CD8-positive, alpha-beta memory T cell (primary cell): ENCODE measurements around the gene SHROOM3. TPM values are rescaled to one million over a fixed set of nuclear protein-coding genes. Genes with fewer than 3 reads are reported as not detected.

Experiments used
- CTCF ChIA-PET: fragments of 350-600 bp; sonication (Branson Sonifier 250); formaldehyde crosslinking; loops from one replicate; lab custom pipeline; 2021; ENCODE audit warnings: antibody characterized with exemption; lab: Charles Lee
- POLR2A ChIA-PET: fragments of 350-600 bp; sonication (Branson Sonifier 250); formaldehyde crosslinking; loops from one replicate; lab custom pipeline; 2021; ENCODE audit warnings: antibody characterized with exemption; lab: Charles Lee
- DNase-seq, 5 donors: peaks; one replicate each; pipeline versions ENCODE4 v3.0.0 to v3.0.0-alpha.2; 2020 to 2022; ENCODE audit warnings: mixed read lengths in 1 of 5
- H3K27ac ChIP-seq: one replicate; pipeline ENCODE4 v1.7.0; 2013; ENCODE audit warnings: low read depth, mild to moderate bottlenecking, low read length, moderate library complexity
- H3K27me3 ChIP-seq: 2 replicates; pipeline ENCODE4 v1.7.0; 2013; ENCODE audit warnings: low read length, mild to moderate bottlenecking; ENCODE audit not compliant: insufficient read depth, poor library complexity, severe bottlenecking
- H3K36me3 ChIP-seq: 2 replicates; pipeline ENCODE4 v1.7.0; 2013; ENCODE audit warnings: mild to moderate bottlenecking, low read length, moderate library complexity; ENCODE audit not compliant: insufficient read depth
- H3K4me1 ChIP-seq: 2 replicates; pipeline ENCODE4 v1.7.0; 2013; ENCODE audit warnings: mild to moderate bottlenecking, low read length, moderate library complexity; ENCODE audit not compliant: insufficient read depth
- H3K4me3 ChIP-seq: 2 replicates; pipeline ENCODE4 v1.7.0; 2013; ENCODE audit warnings: mild to moderate bottlenecking, low read length
- H3K9me3 ChIP-seq: 2 replicates; pipeline ENCODE4 v1.7.0; 2013; ENCODE audit warnings: mild to moderate bottlenecking, low read length
- H3K27ac Mint-ChIP-seq, 8 donors: one replicate each; pipeline ENCODE4 v1.8.0; 2020 to 2021; ENCODE audit warnings: mixed read lengths in 8 of 8, mild to moderate bottlenecking in 6 of 8, inconsistent platforms in 3 of 8, moderate library complexity in 3 of 8
- H3K27me3 Mint-ChIP-seq, 2 donors: one replicate each; pipeline ENCODE4 v1.8.0; 2020 to 2021; ENCODE audit warnings: mixed read lengths in 2 of 2, mild to moderate bottlenecking in 1 of 2, moderate library complexity in 1 of 2
- H3K36me3 Mint-ChIP-seq, 3 donors: one replicate each; pipeline ENCODE4 v1.8.0; 2020 to 2021; ENCODE audit warnings: mixed read lengths in 3 of 3, inconsistent platforms in 1 of 3, mild to moderate bottlenecking in 1 of 3
- H3K4me1 Mint-ChIP-seq, 3 donors: one replicate each; pipeline ENCODE4 v1.8.0; 2020 to 2021; ENCODE audit warnings: mixed read lengths in 3 of 3, inconsistent platforms in 1 of 3, mild to moderate bottlenecking in 1 of 3
- H3K4me3 Mint-ChIP-seq, 7 donors: one replicate each; pipeline ENCODE4 v1.8.0; 2020 to 2021; ENCODE audit warnings: mixed read lengths in 7 of 7, mild to moderate bottlenecking in 6 of 7, moderate library complexity in 4 of 7, inconsistent platforms in 2 of 7
- H3K9me3 Mint-ChIP-seq, 5 donors: one replicate each; pipeline ENCODE4 v1.8.0; 2020 to 2022; ENCODE audit warnings: mixed read lengths in 5 of 5, mild to moderate bottlenecking in 3 of 5, moderate library complexity in 2 of 5, inconsistent platforms in 1 of 5
- polyA plus RNA-seq: library from polyadenylated mRNA; unstranded; fragments of 300-500 nt; fragmentation: Illumina TruSeq; gene quantifications from one replicate; pipeline ENCODE4 v1.2.3, GENCODE V29; 2021
- total RNA-seq, 2 experiments: library from RNA; stranded (reverse); gene quantifications; one replicate each; pipeline ENCODE4 v1.2.3, GENCODE V29; 2021

SHROOM3 gene
- total and polyA plus RNA-seq, 3 experiments from 2014 or later = not detected

GRCh38 chr4:76463568-76463967, 28.5 kb downstream of the SHROOM3 start:
- DNase-seq = no peak
- Histone ChIP-seq H3K4me3 (no peak overlapping the region), H3K27me3 (no peaks in the 10 kb centered on the region), H3K36me3 (no peaks in the 10 kb centered on the region), H3K4me1 (no peaks in the 10 kb centered on the region), H3K27ac (no peak overlapping the region), H3K9me3 (no peaks in the 10 kb centered on the region)
- Mint-ChIP-seq H3K27me3 (peaks cover 5 to 20% of the 10 kb centered on the region in 2 donors), H3K27ac (no peak overlapping the region), H3K4me3 (no peak overlapping the region), H3K36me3 (peaks cover 0 to 2% (median 0%) of the 10 kb centered on the region in 3 donors), H3K9me3 (peaks cover 11 to 25% (median 19%) of the 10 kb centered on the region in 5 donors), H3K4me1 (no peaks in the 10 kb centered on the region)
- ChIA-PET CTCF (no interaction called here), POLR2A (no interaction called here)

- H3K4me3 Mint-ChIP-seq = no peak overlapping the region
- no peaks in the 10 kb centered on the region for H3K9me3 ChIP-seq
- POLR2A ChIA-PET = no interaction called here
- no peaks in the 10 kb centered on the region for H3K36me3 Mint-ChIP-seq
- no peaks in the 10 kb centered on the region for H3K4me1 ChIP-seq
- peaks cover 0 to 4% (median 0%) of the 10 kb centered on the region in 5 donors for H3K9me3 Mint-ChIP-seq
- H3K36me3 ChIP-seq = no peaks in the 10 kb centered on the region
- H3K27ac Mint-ChIP-seq = no peak overlapping the region
- peaks cover 2 to 23% of the 10 kb centered on the region in 2 donors for H3K27me3 Mint-ChIP-seq
- CTCF ChIA-PET = no interaction called here
- H3K27me3 ChIP-seq = no peaks in the 10 kb centered on the region
- H3K27ac ChIP-seq = no peak overlapping the region
- H3K4me3 ChIP-seq = no peak overlapping the region
- DNase-seq = no peak
- H3K4me1 Mint-ChIP-seq = no peaks in the 10 kb centered on the region
Observed at GRCh38 chr4:76470064-76470463, 35.0 kb downstream of the SHROOM3 start.

DNA sequence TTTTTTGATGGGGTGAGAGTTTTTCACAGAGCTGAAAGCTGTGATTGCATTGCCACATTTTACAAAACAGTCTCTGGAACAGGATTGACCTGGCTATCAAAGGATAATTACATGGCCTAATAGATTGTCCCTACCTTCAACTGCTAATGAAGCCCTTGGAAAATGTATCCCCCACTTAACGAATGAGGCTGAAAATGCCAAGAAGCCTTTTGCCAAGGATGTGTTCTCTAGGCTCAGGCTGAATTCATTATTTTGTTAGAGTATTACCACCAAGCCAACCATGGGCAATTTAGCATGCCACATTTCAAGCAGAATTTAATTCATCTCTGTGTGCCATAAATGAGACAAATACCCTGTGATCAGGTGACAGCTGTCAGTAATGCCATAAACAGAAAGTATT, 35.5 kb downstream of the SHROOM3 start:
- no peaks in the 10 kb centered on the region for H3K4me1 Mint-ChIP-seq
- H3K27ac Mint-ChIP-seq = no peak overlapping the region

DNA sequence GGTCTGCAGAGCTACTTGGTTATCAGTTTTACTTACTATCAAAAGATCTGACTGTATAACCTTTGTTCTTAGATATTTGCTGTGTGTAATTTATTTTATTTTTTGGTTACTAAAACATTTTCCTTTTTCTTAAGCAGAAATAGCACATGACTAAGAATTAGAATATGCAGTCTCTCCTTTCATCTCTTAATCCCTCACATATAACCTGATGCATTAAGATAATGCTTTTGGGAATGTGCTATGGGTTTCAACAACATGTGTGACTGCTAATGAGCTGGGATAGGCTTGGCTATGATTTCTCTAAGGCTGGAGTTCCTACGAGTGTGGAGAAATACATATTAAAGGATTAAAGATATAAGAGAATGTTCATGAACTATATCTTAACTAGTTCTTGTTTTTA, 41.5 kb downstream of the SHROOM3 start:
- no peaks in the 10 kb centered on the region for H3K36me3 Mint-ChIP-seq
- no peak overlapping the region for H3K27ac Mint-ChIP-seq
- H3K4me3 ChIP-seq = no peak overlapping the region

More for the DNA sequence above, 35.5 kb downstream of the SHROOM3 start:
- Histone ChIP-seq H3K27me3 (no peaks in the 10 kb centered on the region), H3K36me3 (no peaks in the 10 kb centered on the region), H3K4me1 (no peaks in the 10 kb centered on the region), H3K4me3 (no peak overlapping the region), H3K9me3 (no peaks in the 10 kb centered on the region), H3K27ac (no peak overlapping the region)
- DNase-seq = no peak
- H3K36me3 Mint-ChIP-seq = no peaks in the 10 kb centered on the region
- ChIA-PET POLR2A (no interaction called here), CTCF (no interaction called here)
- H3K4me3 Mint-ChIP-seq = no peak overlapping the region
- H3K9me3 Mint-ChIP-seq = peaks cover 0 to 2% (median 0%) of the 10 kb centered on the region in 5 donors
- peaks cover 2 to 25% of the 10 kb centered on the region in 2 donors for H3K27me3 Mint-ChIP-seq

GRCh38 chr4:76484654-76485053, 49.6 kb downstream of the SHROOM3 start:
- H3K27ac ChIP-seq = no peak overlapping the region
- no peak overlapping the region for H3K4me3 ChIP-seq
- no peaks in the 10 kb centered on the region for H3K4me1 Mint-ChIP-seq
- CTCF ChIA-PET = no interaction called here
- no peak overlapping the region for H3K27ac Mint-ChIP-seq
- no peaks in the 10 kb centered on the region for H3K27me3 ChIP-seq
- POLR2A ChIA-PET = no interaction called here
- H3K36me3 Mint-ChIP-seq = no peaks in the 10 kb centered on the region
- no peaks in the 10 kb centered on the region for H3K36me3 ChIP-seq
- H3K4me1 ChIP-seq = no peaks in the 10 kb centered on the region
- H3K9me3 Mint-ChIP-seq = peaks cover 2 to 13% (median 8%) of the 10 kb centered on the region in 5 donors
- DNase-seq = no peak
- H3K9me3 ChIP-seq = no peaks in the 10 kb centered on the region
- H3K27me3 Mint-ChIP-seq = peaks cover 13 to 16% of the 10 kb centered on the region in 2 donors
- H3K4me3 Mint-ChIP-seq = no peak overlapping the region

More for the DNA sequence above, 41.5 kb downstream of the SHROOM3 start:
- POLR2A ChIA-PET = no interaction called here
- Mint-ChIP-seq H3K4me3 (no peak overlapping the region), H3K27me3 (peaks cover 15 to 34% of the 10 kb centered on the region in 2 donors), H3K4me1 (no peaks in the 10 kb centered on the region), H3K9me3 (peaks cover 3 to 11% (median 7%) of the 10 kb centered on the region in 5 donors)
- CTCF ChIA-PET = no interaction called here
- no peak for DNase-seq
- no peaks in the 10 kb centered on the region for H3K4me1 ChIP-seq
- H3K27ac ChIP-seq = no peak overlapping the region
- no peaks in the 10 kb centered on the region for H3K27me3 ChIP-seq
- H3K9me3 ChIP-seq = no peaks in the 10 kb centered on the region
- H3K36me3 ChIP-seq = no peaks in the 10 kb centered on the region

GRCh38 chr4:76485450-76485849, 50.4 kb downstream of the SHROOM3 start:
- H3K27ac Mint-ChIP-seq = no peak overlapping the region
- Histone ChIP-seq H3K27me3 (no peaks in the 10 kb centered on the region), H3K36me3 (no peaks in the 10 kb centered on the region), H3K4me1 (no peaks in the 10 kb centered on the region), H3K27ac (no peak overlapping the region), H3K9me3 (no peaks in the 10 kb centered on the region), H3K4me3 (no peak overlapping the region)
- peaks cover 13 to 14% of the 10 kb centered on the region in 2 donors for H3K27me3 Mint-ChIP-seq
- CTCF ChIA-PET = interaction anchor here (0.8 kb wide), 1 partner anchor 19 kb away, joined by 4 read pairs; no protein-coding TSS in a partner anchor
- DNase-seq = no peak
- POLR2A ChIA-PET = no interaction called here
- H3K36me3 Mint-ChIP-seq = no peaks in the 10 kb centered on the region
- no peaks in the 10 kb centered on the region for H3K4me1 Mint-ChIP-seq
- no peak overlapping the region for H3K4me3 Mint-ChIP-seq
- H3K9me3 Mint-ChIP-seq = peaks cover 1 to 9% (median 6%) of the 10 kb centered on the region in 5 donors

- no peak for DNase-seq
- H3K4me3 ChIP-seq = no peak overlapping the region
- CTCF ChIA-PET = no interaction called here
- H3K27me3 Mint-ChIP-seq = peaks cover 5 to 14% of the 10 kb centered on the region in 2 donors
- H3K4me3 Mint-ChIP-seq = no peak overlapping the region
- no peaks in the 10 kb centered on the region for H3K4me1 ChIP-seq
- POLR2A ChIA-PET = no interaction called here
- H3K27ac ChIP-seq = no peak overlapping the region
- no peaks in the 10 kb centered on the region for H3K9me3 ChIP-seq
- no peaks in the 10 kb centered on the region for H3K36me3 Mint-ChIP-seq
- no peaks in the 10 kb centered on the region for H3K4me1 Mint-ChIP-seq
- no peak overlapping the region for H3K27ac Mint-ChIP-seq
- H3K36me3 ChIP-seq = no peaks in the 10 kb centered on the region
- H3K9me3 Mint-ChIP-seq = peaks cover 0 to 3% (median 0%) of the 10 kb centered on the region in 5 donors
- H3K27me3 ChIP-seq = no peaks in the 10 kb centered on the region
Observed at GRCh38 chr4:76486588-76487276, 51.7 kb downstream of the SHROOM3 start.

GRCh38 chr4:76487621-76488020, 52.6 kb downstream of the SHROOM3 start:
- H3K9me3 ChIP-seq = no peaks in the 10 kb centered on the region
- Mint-ChIP-seq H3K27ac (no peak overlapping the region), H3K9me3 (no peaks in the 10 kb centered on the region), H3K36me3 (no peaks in the 10 kb centered on the region), H3K4me1 (no peaks in the 10 kb centered on the region), H3K4me3 (no peak overlapping the region), H3K27me3 (peaks cover 5 to 17% of the 10 kb centered on the region in 2 donors)
- ChIA-PET POLR2A (no interaction called here), CTCF (no interaction called here)
- no peaks in the 10 kb centered on the region for H3K36me3 ChIP-seq
- H3K4me3 ChIP-seq = no peak overlapping the region
- H3K27me3 ChIP-seq = no peaks in the 10 kb centered on the region
- DNase-seq = no peak
- no peak overlapping the region for H3K27ac ChIP-seq
- no peaks in the 10 kb centered on the region for H3K4me1 ChIP-seq
